Mesothelial cell of epicardium (in vitro differentiated cells): ENCODE data around the gene VPS72. TPM values are rescaled to one million over a fixed set of nuclear protein-coding genes. Genes with fewer than 3 reads are reported as not detected.

ENCODE experiments used
- DNase-seq, 2 experiments: peaks; one replicate each; pipeline ENCODE4 v3.0.0; 2021; ENCODE audit warnings: low spot score in 2 of 2; ENCODE audit not compliant: unreplicated experiment in 2 of 2
- H3K27ac Mint-ChIP-seq: 2 replicates; pipeline ENCODE4 v1.8.0; 2021; ENCODE audit warnings: mixed read lengths
- H3K27me3 Mint-ChIP-seq: 2 replicates; pipeline ENCODE4 v1.8.0; 2021; ENCODE audit warnings: low read depth, mixed read lengths
- H3K36me3 Mint-ChIP-seq: 2 replicates; pipeline ENCODE4 v1.8.0; 2021; ENCODE audit warnings: mixed read lengths
- H3K4me1 Mint-ChIP-seq: 2 replicates; pipeline ENCODE4 v1.8.0; 2021; ENCODE audit warnings: mixed read lengths
- H3K4me3 Mint-ChIP-seq: 2 replicates; pipeline ENCODE4 v1.8.0; 2021; ENCODE audit warnings: mild to moderate bottlenecking, moderate library complexity, mixed read lengths
- H3K9me3 Mint-ChIP-seq: 2 replicates; pipeline ENCODE4 v1.8.0; 2021; ENCODE audit warnings: mixed read lengths
- total RNA-seq: library from RNA; stranded (reverse); gene quantifications from 3 replicates; pipeline ENCODE4 v1.2.1, GENCODE V29; 2021
- TF ChIP-seq, protein P1 (sequence below): fragments of 200-600 bp; sonication (generic); IDR thresholded peaks from one replicate; pipeline ENCODE4 v1.5.0; 2021; ENCODE audit warnings: antibody characterized with exemption; ENCODE audit not compliant: unreplicated experiment

VPS72 gene
- total RNA-seq, 1 donor from 2014 or later = 87.2 TPM

DNA sequence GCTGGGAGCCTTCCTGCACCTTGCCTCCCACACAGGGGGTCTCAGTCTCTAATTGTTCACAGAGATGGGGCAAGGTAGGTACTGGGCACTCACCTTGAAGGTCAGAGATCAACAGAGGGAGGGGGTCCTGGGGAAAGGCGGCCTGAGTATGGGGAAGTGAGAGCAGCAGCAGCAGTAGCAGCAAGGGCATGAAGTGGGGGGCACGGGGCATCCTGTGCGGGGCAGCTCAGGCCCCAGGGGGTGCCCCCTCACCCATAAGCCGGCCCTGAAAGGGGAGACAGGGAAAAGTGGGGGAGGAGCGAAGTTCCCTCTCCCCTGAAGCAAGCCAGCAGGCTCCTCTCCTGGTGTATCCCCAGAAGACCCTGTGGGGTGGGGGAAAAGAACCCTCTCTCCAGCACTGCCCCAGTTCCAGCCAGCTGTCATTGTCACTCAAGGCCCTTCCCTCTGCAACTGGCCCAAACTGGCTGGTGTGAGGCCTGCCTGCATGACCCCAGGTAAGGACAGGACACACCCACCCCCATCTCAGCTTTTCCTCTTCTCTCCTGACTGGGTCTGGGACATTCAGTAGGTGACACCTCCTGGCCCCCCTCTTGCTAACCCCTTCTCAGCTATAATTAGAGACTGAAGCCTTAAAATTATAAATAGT lies 47.5 kb downstream of the VPS72 start:
- TF ChIP-seq, protein P1, sequence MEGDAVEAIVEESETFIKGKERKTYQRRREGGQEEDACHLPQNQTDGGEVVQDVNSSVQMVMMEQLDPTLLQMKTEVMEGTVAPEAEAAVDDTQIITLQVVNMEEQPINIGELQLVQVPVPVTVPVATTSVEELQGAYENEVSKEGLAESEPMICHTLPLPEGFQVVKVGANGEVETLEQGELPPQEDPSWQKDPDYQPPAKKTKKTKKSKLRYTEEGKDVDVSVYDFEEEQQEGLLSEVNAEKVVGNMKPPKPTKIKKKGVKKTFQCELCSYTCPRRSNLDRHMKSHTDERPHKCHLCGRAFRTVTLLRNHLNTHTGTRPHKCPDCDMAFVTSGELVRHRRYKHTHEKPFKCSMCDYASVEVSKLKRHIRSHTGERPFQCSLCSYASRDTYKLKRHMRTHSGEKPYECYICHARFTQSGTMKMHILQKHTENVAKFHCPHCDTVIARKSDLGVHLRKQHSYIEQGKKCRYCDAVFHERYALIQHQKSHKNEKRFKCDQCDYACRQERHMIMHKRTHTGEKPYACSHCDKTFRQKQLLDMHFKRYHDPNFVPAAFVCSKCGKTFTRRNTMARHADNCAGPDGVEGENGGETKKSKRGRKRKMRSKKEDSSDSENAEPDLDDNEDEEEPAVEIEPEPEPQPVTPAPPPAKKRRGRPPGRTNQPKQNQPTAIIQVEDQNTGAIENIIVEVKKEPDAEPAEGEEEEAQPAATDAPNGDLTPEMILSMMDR = no peak
- DNase-seq = no peak
- Mint-ChIP-seq H3K36me3 (peaks cover under 1% of the 10 kb centered on the region), H3K4me3 (no peak overlapping the region), H3K9me3 (no peaks in the 10 kb centered on the region), H3K27me3 (peaks cover 23% of the 10 kb centered on the region), H3K4me1 (peaks cover 12% of the 10 kb centered on the region), H3K27ac (no peak overlapping the region)

DNA sequence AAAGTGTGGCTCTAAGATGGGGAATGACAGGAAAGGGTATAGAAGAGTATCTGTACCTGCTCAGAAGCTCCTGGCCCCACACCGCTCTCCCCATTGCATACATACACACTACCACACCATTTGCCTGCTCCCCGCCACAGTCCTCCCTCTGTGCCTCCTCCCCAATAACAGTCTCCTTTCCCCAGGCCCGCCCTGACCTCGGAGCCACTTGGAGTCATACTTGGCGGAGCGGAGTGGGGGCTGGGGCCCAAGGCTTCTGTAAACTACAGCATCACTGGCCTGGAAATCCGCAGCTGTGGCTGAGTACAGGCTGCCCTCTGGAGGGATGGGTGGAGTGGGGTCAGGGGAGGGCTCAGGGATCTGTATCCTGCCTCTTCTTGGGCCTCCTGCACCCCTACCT lies 52.2 kb downstream of the VPS72 start:
- Mint-ChIP-seq H3K27me3 (peaks cover 26% of the 10 kb centered on the region), H3K9me3 (no peaks in the 10 kb centered on the region), H3K4me3 (no peak overlapping the region), H3K27ac (no peak overlapping the region), H3K4me1 (no peaks in the 10 kb centered on the region), H3K36me3 (peaks cover 23% of the 10 kb centered on the region)
- DNase-seq = no peak
- TF ChIP-seq, protein P1 = no peak

DNA sequence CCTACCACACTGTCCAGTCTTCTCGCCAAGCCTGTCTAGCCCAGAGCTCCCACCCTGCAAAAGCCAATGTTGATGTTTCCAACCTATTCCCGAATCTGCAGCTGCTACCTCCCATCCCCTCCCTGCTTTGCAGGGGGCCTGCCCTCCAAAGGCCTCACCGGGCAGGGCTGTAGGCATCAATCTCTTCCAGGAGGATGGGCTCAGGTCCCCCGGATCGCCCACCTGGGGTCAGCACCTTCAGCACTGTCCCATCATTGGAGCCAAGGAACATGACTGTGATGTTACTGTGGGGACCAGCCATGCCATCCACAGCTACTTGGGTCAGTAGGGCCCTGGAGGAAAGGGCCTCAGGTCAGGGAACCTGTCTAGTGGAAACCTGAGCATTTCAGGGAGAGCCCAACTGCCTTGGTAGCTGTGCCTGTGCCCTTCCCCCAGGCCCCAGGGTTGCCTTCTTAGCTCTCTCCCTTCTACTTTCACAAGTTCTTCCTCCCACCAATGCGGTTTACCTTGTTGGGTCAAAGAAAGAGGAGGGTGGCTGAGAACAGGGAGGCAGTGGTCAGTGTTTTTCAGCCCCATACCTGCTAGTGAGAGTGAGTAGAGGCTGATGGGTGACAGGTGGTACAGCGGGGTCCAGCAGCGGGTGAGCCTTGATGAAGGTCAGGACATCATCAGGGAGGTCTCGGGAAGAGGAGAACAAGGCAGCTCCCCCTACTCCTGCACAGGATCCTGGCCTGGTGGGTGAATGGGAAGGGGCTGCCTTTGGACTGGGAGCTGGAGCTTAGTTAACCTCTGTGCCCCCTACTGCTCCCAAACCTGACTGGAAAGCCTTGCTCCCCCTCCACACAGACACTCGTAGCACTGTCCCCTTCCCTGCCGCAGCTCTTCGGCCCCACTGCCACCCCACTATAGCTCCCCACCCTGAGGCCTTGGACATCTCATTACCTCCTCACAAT lies 54.3 kb downstream of the VPS72 start:
- DNase-seq = no peak
- peaks cover 40% of the 10 kb centered on the region for H3K27me3 Mint-ChIP-seq
- no peak overlapping the region for H3K27ac Mint-ChIP-seq
- H3K9me3 Mint-ChIP-seq = no peaks in the 10 kb centered on the region
- peaks cover 10% of the 10 kb centered on the region for H3K4me1 Mint-ChIP-seq
- H3K36me3 Mint-ChIP-seq = peaks cover 23% of the 10 kb centered on the region
- H3K4me3 Mint-ChIP-seq = no peak overlapping the region
- TF ChIP-seq, protein P1 = no peak

- Mint-ChIP-seq H3K27me3 (peaks cover 40% of the 10 kb centered on the region), H3K27ac (no peak overlapping the region), H3K36me3 (peaks cover 23% of the 10 kb centered on the region), H3K9me3 (no peaks in the 10 kb centered on the region), H3K4me3 (no peak overlapping the region), H3K4me1 (peaks cover 10% of the 10 kb centered on the region)
- TF ChIP-seq, protein P1 = no peak
- DNase-seq = no peak
Measured at GRCh38 chr1:151134991-151135390, 55.0 kb downstream of the VPS72 start.

DNA sequence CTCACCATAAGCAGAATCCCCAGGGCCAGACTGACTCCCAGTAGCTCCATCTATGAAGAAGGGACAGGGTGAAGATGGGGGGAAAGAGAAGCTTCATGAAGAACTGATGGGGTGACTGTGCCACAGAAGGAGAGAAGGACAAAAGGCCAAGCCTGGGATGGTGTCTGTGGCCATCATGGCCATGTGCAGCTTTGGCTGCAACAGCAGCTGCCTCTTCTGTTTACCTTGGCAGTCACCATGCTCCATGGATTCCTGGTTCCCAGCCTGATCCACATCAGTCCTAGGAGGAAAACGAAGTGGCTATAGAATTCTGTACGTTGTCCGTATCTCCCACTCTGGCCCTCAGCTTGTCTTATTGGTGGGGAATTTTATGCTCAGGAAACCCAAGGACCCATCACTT lies 55.6 kb downstream of the VPS72 start:
- Mint-ChIP-seq H3K36me3 (peaks cover 23% of the 10 kb centered on the region), H3K27ac (no peak overlapping the region), H3K4me3 (no peak overlapping the region), H3K4me1 (peaks cover 10% of the 10 kb centered on the region), H3K27me3 (peaks cover 40% of the 10 kb centered on the region), H3K9me3 (no peaks in the 10 kb centered on the region)
- no peak for DNase-seq
- TF ChIP-seq, protein P1 = no peak
